GM12874 (cell line): Measurements from ENCODE around the gene SMYD1.

Source experiments
- TF ChIP-seq, protein P1 (sequence below): IDR thresholded peaks from 2 replicates; pipeline ENCODE4 v1.5.1; 2011; ENCODE audit warnings: low read depth, mild to moderate bottlenecking, control low read depth, low read length, moderate library complexity; ENCODE audit not compliant: insufficient read depth

SMYD1 gene

GRCh38 chr2:88136817-88137216 lies 69.2 kb downstream of the SMYD1 start:
- TF ChIP-seq, protein P1, sequence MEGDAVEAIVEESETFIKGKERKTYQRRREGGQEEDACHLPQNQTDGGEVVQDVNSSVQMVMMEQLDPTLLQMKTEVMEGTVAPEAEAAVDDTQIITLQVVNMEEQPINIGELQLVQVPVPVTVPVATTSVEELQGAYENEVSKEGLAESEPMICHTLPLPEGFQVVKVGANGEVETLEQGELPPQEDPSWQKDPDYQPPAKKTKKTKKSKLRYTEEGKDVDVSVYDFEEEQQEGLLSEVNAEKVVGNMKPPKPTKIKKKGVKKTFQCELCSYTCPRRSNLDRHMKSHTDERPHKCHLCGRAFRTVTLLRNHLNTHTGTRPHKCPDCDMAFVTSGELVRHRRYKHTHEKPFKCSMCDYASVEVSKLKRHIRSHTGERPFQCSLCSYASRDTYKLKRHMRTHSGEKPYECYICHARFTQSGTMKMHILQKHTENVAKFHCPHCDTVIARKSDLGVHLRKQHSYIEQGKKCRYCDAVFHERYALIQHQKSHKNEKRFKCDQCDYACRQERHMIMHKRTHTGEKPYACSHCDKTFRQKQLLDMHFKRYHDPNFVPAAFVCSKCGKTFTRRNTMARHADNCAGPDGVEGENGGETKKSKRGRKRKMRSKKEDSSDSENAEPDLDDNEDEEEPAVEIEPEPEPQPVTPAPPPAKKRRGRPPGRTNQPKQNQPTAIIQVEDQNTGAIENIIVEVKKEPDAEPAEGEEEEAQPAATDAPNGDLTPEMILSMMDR: no peak

GRCh38 chr2:88137833-88138232 lies 70.2 kb downstream of the SMYD1 start:
- TF ChIP-seq, protein P1: no peak

GRCh38 chr2:88139203-88139702 lies 71.6 kb downstream of the SMYD1 start:
- TF ChIP-seq, protein P1: no peak

GRCh38 chr2:88139804-88140203 lies 72.2 kb downstream of the SMYD1 start:
- TF ChIP-seq, protein P1: no peak

DNA sequence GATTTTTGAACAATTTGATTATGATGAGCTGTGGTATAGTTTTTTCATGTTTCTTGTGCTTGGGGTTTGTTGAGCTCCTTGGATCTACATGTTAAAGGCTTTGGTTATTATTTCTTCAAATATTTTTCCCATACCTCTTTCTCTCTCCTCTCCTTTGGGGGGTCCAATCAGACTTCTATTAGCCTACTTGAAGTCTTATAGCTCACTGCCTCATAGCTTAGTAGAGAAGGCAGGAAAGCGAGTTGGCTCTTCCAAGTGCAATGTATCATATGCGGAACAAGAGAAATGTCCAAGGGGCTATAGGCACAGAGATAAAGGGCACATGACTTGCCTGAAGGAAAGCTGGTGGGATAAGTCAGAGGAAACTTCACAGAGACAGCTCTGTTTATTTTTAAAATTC lies 74.3 kb downstream of the SMYD1 start:
- TF ChIP-seq, protein P1: no peak

DNA sequence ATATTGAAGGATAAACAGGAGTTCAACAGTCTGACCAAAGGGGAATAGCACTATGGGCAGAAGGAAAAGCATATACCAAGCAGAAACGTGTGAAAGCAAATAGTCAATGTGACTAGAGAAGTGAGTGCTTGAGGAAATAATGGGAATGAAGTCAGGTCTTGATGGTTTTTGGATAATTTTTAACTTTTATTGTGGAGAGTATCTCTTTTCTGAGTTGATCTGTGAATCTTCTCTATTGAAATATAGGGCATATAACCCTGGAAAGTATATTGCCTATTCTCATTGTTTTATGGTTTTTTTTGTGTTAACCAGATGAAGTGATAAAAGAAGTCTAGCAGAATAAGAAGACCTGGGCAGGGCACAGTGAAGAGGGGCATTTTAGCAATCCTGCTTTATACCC lies 76.6 kb downstream of the SMYD1 start:
- TF ChIP-seq, protein P1: no peak

- TF ChIP-seq, protein P1: no peak
These were observed 77.4 kb downstream of the SMYD1 start for GRCh38 chr2:88144914-88145497.

GRCh38 chr2:88146590-88146989 lies 79.0 kb downstream of the SMYD1 start:
- TF ChIP-seq, protein P1: no peak
